Measurements from ENCODE around the gene ERBB4.

The ERBB4 gene

DNA sequence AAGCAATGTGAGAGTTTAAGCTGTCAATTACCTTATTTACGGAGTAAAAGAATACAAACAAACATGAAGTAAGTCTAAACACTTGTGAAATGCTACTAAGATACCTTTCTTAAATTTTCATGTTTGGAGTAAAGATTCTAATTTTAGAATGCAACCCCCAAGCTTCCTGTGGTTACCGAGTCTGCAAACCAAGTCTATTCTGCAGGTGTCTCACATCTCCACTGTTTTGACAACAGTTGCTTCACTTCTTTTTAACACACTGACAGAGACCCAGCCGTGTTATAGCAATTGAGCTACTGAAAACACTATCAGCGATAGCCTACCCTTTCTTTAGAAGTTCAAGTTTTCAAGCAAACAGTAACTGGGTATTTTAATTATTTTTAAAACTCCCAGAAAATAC, 608.3 kb downstream of the ERBB4 start:
- Histone ChIP-seq H3K4me1 (peaks cover 17% of the 10 kb centered on the region), H4K20me1 (no peaks in the 10 kb centered on the region), H3K27me3 (no peaks in the 10 kb centered on the region), H3K4me3 (no peak overlapping the region), H3K9ac (no peak overlapping the region), H3K36me3 (no peaks in the 10 kb centered on the region), H3K27ac (no peak overlapping the region; the same call in 1 of the 2 replicates), H3K9me3 (no peaks in the 10 kb centered on the region), H3K4me2 (peak overlapping the region; percentile 58)
- no peak for TF ChIP-seq Cebpa-rat (IDR thresholded peaks at IDR 0.05)

DNA sequence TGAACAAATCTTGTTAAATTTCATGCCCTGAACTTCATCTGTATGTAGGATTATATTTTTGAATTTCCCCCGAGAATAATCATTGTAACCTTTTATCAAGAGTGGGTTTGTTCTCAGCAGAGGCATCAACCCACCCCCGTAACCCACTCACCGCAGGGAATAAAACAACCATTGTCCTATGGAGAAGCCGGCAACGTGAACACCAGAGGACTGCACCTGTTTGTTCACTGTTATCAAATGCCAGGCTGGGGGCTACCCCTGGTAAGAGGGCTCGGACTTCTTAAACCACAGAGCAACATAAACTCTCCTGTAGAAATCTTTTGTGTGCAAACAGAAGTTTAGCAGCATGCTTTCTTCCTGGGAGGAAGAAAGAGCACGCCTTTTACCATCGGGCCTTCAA, 610.4 kb downstream of the ERBB4 start:
- Histone ChIP-seq H3K9me3 (no peaks in the 10 kb centered on the region), H3K4me2 (no peak overlapping the region), H3K36me3 (no peaks in the 10 kb centered on the region), H4K20me1 (no peaks in the 10 kb centered on the region), H3K4me3 (no peak overlapping the region), H3K27ac (no peak overlapping the region), H3K27me3 (no peaks in the 10 kb centered on the region), H3K4me1 (peaks cover 17% of the 10 kb centered on the region), H3K9ac (no peak overlapping the region)
- TF ChIP-seq Cebpa-rat (IDR thresholded peaks at IDR 0.05): no peak

DNA sequence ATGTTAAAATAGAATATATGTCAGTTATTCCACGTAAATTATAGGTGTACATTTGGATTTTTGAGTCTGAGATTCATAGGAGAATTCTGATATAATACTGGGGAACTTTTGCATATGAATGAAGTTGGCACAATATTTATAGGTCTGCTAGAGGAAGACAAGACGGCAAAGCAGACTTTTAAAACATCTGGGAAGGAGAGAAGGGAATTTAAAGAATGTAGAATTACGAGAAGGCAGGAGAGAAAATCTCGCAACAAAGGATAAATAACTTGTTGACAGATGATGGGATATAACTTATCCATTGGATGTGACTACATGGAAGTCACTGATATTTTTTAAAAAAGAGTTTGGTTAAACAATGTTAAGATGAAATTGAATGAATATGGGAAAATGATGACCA, 615.6 kb downstream of the ERBB4 start:
- H3K4me1 ChIP-seq: no peaks in the 10 kb centered on the region
- no peaks in the 10 kb centered on the region for H4K20me1 ChIP-seq
- no peak overlapping the region for H3K4me3 ChIP-seq
- no peak overlapping the region for H3K9ac ChIP-seq
- no peaks in the 10 kb centered on the region for H3K36me3 ChIP-seq
- H3K27ac ChIP-seq: no peak overlapping the region
- no peak overlapping the region for H3K4me2 ChIP-seq
- no peaks in the 10 kb centered on the region for H3K9me3 ChIP-seq
- no peak for TF ChIP-seq Cebpa-rat (IDR thresholded peaks at IDR 0.05)
- no peaks in the 10 kb centered on the region for H3K27me3 ChIP-seq

DNA sequence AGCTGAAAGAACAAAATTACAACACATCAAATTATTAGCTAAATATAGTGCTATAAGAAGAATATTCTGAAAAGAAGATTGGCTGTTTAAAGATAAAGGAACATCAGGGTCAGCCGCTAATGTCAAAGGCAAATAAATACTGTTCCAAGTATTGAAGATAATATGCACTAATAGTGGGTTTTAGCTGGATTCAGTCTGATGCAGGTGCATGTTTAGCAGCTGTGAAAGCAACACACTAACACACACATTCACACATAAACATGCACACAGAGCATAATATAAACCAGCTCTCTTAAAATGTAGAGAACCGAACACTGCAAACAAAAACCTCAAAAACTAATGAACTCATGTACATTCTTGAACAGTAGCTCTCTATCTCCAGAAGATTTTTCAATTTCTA, 634.6 kb downstream of the ERBB4 start:
- Histone ChIP-seq H3K4me3 (no peak overlapping the region), H3K36me3 (no peaks in the 10 kb centered on the region), H3K4me1 (no peaks in the 10 kb centered on the region), H3K9me3 (no peaks in the 10 kb centered on the region), H3K27me3 (no peaks in the 10 kb centered on the region), H3K27ac (no peak overlapping the region), H3K9ac (no peak overlapping the region), H4K20me1 (no peaks in the 10 kb centered on the region), H3K4me2 (no peak overlapping the region)
- no peak for TF ChIP-seq Cebpa-rat (IDR thresholded peaks at IDR 0.05)

DNA sequence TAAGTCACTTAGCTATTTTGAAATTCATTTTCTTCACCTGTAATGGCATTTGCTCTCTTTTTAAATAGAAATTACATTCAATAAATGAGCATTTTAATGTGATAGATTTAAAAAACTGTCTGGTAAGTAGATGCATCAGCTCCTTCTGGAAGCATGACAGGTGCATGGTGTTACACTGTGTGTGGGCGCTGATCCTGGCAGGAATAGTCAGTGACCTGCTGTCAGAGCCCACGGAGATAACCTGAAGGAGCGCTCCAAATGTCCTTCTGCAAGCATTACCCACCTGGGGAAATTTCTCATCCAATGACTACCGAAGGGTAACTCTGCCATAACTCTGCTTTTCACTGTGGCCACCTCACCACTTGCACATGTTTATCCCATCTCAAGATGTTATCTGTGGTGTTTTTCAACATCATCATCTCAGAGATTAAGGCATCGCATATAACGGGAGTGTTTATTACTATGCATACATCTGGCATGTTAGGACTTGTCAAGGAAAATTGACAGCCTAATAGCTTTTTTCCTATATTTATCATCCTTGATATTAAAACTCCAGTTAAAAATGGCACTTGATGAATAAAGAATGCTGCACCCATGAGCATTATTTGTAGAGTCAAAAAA, 637.3 kb downstream of the ERBB4 start:
- no peaks in the 10 kb centered on the region for H3K36me3 ChIP-seq
- H3K4me2 ChIP-seq: no peak overlapping the region
- H3K27ac ChIP-seq: no peak overlapping the region
- no peak overlapping the region for H3K4me3 ChIP-seq
- no peaks in the 10 kb centered on the region for H3K27me3 ChIP-seq
- H4K20me1 ChIP-seq: no peaks in the 10 kb centered on the region
- TF ChIP-seq Cebpa-rat (IDR thresholded peaks at IDR 0.05): no peak
- H3K4me1 ChIP-seq: no peaks in the 10 kb centered on the region
- H3K9ac ChIP-seq: no peak overlapping the region
- H3K9me3 ChIP-seq: no peaks in the 10 kb centered on the region

DNA sequence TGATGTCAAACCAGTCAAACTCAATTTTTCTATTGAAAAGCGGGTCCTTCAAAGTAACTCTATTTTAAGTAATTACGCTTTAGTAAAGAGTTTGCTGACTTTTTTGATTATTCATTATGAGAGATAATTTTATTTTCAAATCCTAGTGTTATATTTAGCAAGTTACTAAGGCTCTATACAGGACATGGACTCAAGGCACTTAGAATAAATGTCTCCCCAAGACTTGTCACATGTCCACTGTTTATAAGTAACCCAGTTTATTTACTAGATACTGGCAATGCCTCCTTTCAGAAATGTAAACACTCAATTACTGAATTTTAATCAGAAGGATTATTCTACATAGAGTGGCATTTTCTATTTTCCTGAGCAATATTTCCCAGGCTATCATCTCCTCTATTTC, 638.1 kb downstream of the ERBB4 start:
- Histone ChIP-seq H3K9me3 (no peaks in the 10 kb centered on the region), H4K20me1 (no peaks in the 10 kb centered on the region), H3K36me3 (no peaks in the 10 kb centered on the region), H3K4me2 (no peak overlapping the region), H3K27ac (no peak overlapping the region), H3K9ac (no peak overlapping the region), H3K4me3 (no peak overlapping the region), H3K27me3 (no peaks in the 10 kb centered on the region), H3K4me1 (no peaks in the 10 kb centered on the region)
- no peak for TF ChIP-seq Cebpa-rat (IDR thresholded peaks at IDR 0.05)

DNA sequence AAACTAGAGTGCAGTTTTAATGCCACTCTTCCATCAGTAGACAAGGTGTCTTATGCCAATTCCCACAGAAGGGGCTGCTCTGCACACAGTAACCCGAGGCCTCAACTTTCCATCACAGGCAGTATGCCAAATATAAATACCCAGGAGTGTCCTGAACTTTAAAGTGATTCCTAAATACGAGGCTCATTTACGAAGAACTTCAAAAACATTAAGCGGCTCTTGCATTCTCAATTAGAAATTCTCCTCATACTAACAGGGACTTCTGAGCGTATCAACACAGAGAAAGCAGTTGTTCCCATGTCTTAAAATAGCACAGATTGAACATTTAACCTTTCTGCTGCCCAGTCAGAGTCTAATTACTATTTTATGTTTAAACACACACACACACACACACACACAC, 638.6 kb downstream of the ERBB4 start:
- H3K36me3 ChIP-seq: no peaks in the 10 kb centered on the region
- no peaks in the 10 kb centered on the region for H3K9me3 ChIP-seq
- no peak overlapping the region for H3K27ac ChIP-seq
- H3K4me1 ChIP-seq: no peaks in the 10 kb centered on the region
- H4K20me1 ChIP-seq: no peaks in the 10 kb centered on the region
- H3K9ac ChIP-seq: no peak overlapping the region
- TF ChIP-seq Cebpa-rat (IDR thresholded peaks at IDR 0.05): no peak
- H3K4me2 ChIP-seq: no peak overlapping the region
- no peaks in the 10 kb centered on the region for H3K27me3 ChIP-seq
- H3K4me3 ChIP-seq: no peak overlapping the region

DNA sequence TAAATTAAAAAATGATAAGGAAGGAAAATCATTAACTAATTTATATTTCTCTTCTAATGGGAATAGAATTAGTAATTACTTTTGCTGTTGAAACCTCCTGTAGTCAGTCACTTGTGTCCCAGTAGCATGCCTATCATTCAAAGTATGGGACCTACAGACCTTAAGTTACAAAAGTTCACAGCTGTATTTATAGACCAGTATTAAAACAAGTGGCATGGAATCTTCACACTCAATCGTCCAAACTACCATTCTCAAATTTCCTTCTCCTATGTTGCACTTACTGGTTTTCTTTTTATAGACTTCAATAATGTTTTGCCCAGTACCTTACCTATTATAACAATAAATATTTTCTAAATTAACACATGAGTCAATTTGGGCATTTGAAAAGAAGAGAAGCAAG, 639.9 kb downstream of the ERBB4 start:
- H3K4me3 ChIP-seq: no peak overlapping the region
- H4K20me1 ChIP-seq: no peaks in the 10 kb centered on the region
- no peaks in the 10 kb centered on the region for H3K36me3 ChIP-seq
- no peaks in the 10 kb centered on the region for H3K27me3 ChIP-seq
- H3K4me1 ChIP-seq: no peaks in the 10 kb centered on the region
- no peak for TF ChIP-seq Cebpa-rat (IDR thresholded peaks at IDR 0.05)
- H3K9ac ChIP-seq: no peak overlapping the region
- H3K9me3 ChIP-seq: no peaks in the 10 kb centered on the region
- H3K4me2 ChIP-seq: no peak overlapping the region
- no peak overlapping the region for H3K27ac ChIP-seq

DNA sequence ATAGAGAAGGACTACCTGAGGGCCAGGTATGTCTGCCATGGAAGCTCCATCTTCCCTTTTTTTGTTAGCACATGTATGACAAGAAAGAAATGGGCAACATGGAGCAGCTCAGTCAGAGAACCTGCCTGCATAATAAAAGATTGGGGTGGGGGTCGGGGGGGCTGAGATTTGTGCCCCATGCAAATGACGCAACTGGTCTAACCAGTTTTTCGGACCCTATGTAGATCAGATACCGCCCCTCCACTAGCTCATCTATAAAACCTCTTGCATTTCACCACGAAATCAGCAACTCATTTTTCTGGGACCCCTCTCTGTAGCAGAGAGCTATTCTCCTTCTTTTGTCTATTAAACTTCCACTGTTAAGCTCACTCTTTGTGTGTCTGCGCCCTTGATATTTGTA, 657.2 kb downstream of the ERBB4 start:
- no peak overlapping the region for H3K4me2 ChIP-seq
- H3K9ac ChIP-seq: no peak overlapping the region
- H3K36me3 ChIP-seq: no peaks in the 10 kb centered on the region
- H3K9me3 ChIP-seq: no peaks in the 10 kb centered on the region
- H3K27me3 ChIP-seq: no peaks in the 10 kb centered on the region
- no peak overlapping the region for H3K4me3 ChIP-seq
- no peaks in the 10 kb centered on the region for H3K4me1 ChIP-seq
- no peak for TF ChIP-seq Cebpa-rat (IDR thresholded peaks at IDR 0.05)
- no peaks in the 10 kb centered on the region for H4K20me1 ChIP-seq
- H3K27ac ChIP-seq: no peak overlapping the region

DNA sequence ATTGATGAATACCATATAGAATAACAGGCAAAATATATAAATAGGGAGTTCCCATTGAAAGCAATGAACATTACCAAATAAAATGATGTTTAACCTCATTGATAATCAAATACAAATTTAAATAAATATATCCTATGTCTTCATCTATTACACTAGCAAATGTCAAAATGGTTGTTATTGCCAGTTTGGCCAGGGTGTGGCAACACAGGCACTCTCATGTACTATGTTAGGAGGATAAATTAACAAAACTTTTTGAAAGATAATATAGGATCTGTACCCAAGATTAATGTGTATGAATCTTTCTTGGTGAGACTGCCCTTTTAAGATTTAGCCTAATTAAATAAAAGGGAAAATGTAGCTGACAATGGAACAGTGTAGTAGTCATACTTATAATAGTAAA, 659.3 kb downstream of the ERBB4 start:
- Histone ChIP-seq H3K27ac (no peak overlapping the region), H3K9me3 (no peaks in the 10 kb centered on the region)

DNA sequence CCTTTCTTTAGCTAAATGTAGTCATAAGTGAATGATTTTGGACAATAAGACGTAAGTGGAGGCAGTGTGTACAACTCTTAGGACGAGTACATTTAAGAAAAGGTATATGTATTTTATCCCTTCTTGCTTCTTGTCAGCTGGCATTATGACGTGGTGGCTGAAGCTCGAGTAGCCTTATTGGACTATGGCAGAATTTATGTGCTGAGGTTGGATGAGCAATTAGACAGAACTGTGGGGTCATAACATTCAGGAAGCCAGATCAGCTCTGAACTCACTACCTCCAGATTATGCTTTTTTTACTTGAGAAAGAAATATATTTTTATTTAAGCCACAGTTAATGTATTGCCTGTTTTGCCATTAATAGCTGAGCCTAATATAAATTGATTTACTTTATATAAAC, 661.5 kb downstream of the ERBB4 start:
- Histone ChIP-seq H3K9me3 (no peaks in the 10 kb centered on the region), H3K4me2 (no peak overlapping the region), H3K4me1 (no peaks in the 10 kb centered on the region), H3K27ac (no peak overlapping the region), H3K9ac (no peak overlapping the region), H3K4me3 (no peak overlapping the region), H3K36me3 (no peaks in the 10 kb centered on the region), H4K20me1 (no peaks in the 10 kb centered on the region), H3K27me3 (no peaks in the 10 kb centered on the region)
- TF ChIP-seq Cebpa-rat (IDR thresholded peaks at IDR 0.05): no peak

More for the DNA sequence above, 659.3 kb downstream of the ERBB4 start:
- Histone ChIP-seq H3K27me3 (no peaks in the 10 kb centered on the region), H3K9ac (no peak overlapping the region), H3K4me2 (no peak overlapping the region), H4K20me1 (no peaks in the 10 kb centered on the region), H3K4me3 (no peak overlapping the region), H3K36me3 (no peaks in the 10 kb centered on the region), H3K4me1 (no peaks in the 10 kb centered on the region)
- TF ChIP-seq Cebpa-rat (IDR thresholded peaks at IDR 0.05): no peak

All from BLaER1 (cell line).